Activated T-helper 1 cell treated with Interleukin-2 at 50 U/mL for 16 hours (primary cell): ENCODE results near the gene AQP1.

ENCODE experiments used
- DNase-seq: peaks from one replicate; pipeline ENCODE4 v3.0.0-alpha.2; 2020; ENCODE audit warnings: low read depth

Gene AQP1

DNA sequence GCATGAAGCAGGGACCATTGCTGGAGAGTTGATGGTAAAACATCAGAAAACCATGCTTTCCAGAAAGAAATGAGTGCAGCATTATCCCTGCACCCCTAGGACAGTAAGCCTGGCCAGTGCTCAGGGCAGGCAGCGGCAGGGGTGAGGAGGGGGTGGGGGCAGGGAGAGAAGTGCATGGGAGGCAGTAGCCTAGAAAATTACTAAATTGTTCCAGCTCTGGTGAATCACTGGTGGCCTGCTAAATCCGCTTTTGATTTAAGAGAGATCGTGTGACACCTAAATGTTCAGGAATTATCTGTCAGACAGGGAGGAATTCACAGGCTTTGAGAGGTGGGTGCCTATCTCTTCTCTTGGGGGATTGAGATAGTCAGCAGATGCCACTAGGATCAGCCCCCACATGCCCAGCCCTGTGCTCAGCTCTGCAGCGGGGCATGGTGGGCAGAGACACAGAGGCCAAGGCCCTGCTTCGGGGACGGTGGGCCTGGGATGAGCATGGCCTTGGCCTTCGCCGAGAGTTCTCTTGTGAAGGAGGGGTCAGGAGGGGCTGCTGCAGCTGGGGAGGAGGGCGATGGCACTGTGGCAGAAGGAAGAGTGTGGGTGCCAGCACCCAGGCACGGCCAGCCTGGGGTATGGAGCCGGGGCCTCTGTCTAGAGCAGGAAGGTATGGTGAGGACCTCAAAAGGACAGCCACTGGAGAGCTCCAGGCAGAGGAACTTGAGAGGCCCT lies 5.0 kb upstream of the AQP1 start:
- no peak for DNase-seq

DNA sequence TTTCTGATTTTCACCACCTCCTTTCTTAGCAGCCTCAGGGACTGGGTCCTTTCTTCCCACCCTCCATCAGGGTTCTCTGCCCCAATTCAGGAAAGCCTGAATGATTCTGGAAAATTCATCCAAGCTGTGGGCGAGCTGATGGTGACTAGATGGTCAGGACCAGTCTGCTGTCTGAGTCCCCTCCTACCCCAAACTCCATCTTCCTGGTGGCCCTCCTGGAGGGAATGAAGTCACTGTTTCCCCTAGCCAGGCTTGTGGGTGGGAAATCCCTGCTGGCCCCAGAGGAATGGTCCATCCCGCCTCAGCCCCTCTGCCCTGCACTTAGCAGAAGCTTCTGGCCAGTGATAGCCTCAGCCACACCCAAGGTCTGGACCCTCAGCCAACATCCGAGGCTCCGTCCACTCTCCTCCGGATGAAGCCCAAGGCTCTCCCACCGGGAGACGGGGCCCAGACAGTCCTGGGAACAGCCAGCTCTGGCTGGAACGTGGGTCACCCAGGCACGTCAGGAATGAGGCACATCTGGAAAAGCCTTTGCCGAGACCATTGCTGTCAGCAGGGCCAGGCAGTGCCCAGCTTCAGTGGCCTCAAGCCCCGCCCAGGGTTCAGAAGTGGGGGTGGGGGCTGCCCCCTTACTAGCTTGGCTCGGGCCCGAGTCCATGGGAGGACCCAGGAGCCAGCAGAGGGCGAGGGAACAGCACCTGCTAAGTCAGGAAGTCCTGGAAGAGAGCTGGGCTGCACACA lies 4.0 kb upstream of the AQP1 start:
- DNase-seq: no peak

DNA sequence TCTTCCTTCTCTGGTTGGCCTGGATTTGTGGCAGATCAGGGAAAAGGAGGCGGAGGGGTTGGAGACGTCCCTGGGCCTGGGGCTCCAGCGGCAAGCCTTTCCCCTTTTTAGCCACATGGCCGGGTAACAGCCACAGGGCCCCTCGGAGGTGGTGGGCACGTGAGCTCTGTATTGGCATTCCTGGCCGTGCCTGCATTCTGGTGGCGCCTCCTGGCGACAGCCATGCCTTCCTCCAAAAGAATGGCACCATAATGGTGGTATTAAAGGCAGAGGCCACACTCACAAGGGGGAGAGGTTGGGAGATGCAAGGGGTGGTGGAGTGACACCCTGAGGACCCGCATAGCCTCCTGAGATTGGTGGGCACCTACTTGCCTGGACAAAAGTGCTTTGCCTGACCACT lies 3.0 kb upstream of the AQP1 start:
- no peak for DNase-seq

DNA sequence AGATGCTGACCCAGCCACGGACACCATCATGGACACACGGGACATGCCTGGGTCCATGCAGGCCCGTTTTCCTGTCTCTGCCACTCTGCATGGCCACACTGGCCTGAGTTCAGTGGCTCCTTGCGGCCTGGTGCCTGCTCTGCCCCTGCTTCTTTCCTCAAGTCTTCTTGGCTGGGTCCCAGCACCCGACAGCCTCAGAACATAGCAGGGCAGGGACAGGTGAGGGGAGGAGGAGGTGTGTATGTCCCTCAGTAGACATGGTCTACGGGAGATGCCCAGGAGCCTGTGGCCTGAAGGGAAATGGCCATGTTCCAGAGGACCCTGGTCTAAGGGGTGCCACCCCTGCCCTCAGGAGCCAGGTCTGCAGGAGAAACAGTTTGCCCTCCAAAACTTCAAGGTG lies 2.2 kb upstream of the AQP1 start:
- no peak for DNase-seq

DNA sequence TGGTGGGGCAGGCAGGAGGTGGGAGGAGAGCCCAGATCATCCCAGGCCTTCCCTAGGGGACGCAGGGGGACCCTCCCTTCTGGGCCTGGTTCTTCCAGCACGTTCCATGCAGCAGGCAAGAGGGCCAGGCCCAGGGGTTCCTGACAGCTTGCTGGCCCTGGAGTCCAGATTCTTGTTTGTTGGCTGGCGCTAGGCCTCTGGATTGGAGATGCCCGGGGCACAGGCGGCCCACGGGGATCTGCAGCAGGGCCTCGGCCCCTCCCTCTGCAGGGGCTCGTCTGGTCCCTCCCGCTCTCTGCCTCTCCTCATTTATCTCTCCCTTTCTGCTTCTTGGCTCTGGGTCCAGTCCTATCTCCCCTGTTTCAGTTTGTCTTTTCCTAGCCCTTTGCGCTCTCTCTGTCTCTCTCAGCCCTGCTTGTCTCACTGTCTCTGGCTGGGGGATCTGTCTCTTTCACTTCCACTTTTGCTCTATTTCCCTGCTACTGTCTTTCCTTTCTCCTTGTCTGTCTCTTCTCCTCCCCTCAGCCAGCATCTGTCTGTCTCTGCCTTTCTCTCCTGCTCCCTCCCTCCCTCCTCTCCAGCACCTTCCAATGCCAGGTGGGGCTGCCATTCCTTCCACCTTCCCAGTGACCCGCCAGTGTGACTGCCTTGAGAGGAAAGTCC lies 1.1 kb upstream of the AQP1 start:
- no peak for DNase-seq

DNA sequence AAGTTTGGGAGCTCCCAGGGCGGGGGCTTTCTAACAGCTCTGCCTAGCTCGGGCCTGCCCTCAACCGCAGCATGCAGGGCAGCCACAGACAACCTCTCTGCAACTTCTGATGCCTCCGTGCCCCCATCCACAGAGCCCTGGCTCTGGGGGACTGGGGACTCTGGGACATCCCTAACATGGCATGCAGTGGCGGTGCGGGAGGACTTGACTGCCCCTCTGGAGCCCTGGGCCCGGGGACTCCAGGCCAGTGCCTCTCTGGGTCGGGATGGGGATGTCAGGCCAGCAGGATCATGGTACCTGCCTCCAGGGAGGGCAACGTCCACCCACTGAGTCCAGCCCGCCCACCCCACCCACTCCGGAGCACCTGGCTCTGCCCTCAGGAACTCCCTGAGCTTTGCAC lies 520 bp upstream of the AQP1 start:
- DNase-seq: no peak

DNA sequence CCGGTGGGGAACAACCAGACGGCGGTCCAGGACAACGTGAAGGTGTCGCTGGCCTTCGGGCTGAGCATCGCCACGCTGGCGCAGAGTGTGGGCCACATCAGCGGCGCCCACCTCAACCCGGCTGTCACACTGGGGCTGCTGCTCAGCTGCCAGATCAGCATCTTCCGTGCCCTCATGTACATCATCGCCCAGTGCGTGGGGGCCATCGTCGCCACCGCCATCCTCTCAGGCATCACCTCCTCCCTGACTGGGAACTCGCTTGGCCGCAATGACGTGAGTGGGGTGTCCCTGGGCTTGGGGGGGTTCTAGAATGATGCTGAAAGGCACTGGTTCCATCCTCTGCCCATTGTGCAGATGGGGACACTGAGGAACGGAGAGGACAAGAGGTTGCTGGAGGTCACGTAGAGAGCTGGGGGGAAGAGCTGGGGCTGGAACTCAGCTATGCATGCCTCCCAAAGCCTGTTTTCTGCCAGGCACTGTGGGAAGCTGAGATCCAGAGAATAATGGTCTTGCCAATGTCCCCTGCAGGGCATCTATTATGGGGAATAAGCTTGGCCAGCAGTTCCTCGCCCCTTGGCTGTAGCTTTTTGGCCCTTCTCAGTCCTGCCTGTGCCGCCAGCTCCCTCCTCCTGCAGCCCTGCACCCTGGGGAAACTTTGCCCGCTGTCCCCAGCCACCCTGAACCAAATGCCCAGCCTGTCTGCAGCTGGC lies 523 bp downstream of the AQP1 start:
- no peak for DNase-seq

DNA sequence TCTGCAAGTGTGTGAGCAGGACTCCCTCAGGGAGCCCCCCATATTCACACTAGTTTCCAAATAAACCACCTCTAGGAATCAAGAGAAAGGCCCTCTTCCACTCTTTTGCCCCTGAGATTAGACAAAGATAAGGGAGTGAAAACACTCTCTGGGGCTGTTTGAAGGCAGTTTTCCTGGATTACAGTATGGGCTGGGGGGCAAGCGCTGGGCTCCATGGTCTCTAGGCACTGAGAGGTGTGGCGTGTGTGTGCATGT lies 1.0 kb downstream of the AQP1 start:
- DNase-seq: no peak

DNA sequence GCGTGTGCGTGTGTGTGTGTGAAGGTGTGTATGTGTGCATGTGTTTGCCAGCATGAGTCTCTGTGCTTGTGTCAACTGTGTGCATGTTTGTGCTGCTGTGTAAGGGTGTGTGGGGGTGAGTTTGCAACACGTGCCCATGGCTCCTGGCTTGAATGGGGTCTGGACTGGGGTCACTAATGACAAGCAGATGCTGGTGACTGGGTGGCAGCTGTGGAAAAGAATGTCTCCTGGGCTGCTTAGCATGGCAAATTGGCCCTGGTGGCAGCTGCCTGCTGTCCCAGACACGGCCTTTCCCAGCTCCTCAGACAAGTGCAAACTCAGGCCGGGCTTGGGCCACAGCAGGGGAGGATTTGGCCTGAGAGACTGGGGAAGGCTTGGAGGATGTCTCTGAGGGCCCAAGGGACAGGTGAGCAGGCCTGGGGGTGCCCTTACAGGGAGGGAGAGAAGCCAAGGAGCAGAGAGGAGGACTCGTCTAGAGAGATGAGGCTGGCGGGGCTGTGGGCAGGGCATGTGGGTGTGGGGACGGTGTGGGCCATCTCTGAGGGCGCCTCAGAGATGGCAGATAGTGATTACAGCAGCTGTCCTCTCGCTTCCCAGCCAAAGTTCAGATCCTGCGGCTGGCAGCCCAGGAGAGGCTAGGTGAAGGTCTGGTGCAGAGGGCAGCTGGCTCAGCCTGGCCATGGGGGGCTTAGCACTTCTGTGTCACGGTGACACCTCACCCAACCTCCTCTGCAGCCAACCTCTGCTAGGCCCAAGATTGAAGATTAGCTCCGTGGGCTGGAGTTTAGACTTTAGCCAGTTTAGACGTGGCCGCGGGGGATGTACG lies 1.5 kb downstream of the AQP1 start:
- DNase-seq: no peak

DNA sequence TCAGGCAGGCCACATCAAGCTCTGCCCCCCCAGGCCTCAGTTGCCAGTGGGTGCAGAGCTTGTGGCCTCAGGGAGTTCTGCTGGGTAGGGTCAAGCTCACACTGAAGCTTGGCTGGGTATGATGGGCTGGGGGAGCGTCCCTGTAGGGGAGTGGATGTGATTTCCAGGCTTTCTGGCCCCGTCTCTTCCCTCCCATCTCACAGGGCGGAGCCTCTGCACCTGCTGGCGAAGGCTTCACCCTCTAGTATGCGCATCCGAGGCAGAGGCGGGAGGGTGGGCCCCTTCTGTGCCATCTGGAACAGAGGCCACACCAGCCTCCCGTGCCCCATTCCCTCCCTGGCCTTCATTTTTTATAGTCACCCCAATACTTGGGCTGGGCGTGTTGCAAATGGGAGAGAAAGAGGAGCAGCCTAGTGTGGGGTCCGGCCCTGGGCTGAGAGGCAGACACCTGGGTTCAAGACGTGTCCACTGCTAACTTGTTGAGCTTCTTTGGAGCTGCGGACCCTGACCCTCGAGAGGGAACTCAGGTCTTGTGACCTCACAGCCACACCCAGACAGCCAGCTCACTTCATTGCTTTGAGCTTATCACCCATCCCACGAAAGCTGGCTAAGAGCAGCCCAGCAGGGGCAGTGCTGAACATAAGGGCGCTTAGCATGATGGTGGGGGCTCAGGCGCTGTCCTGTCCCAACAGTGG lies 2.3 kb downstream of the AQP1 start:
- DNase-seq: no peak

DNA sequence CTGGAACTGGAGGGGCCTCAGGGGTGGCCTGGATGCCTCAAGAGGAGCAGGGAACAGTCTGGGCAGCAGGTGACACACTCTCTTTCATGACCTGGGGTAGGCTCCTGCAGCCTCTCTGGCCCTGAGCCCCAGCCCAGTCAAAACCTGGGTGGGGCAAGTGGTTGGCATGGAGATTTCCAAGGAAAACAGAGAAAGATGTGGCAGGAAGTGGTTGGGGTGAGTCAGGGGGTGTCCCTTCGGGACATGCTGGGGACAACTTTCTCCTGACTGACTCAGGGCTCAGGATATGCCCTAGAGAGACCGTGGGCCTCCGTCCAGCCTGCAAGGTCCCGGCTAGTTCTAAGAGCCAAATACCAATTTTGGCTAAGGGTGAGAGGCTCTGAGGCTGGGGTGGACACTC lies 2.9 kb downstream of the AQP1 start:
- no peak for DNase-seq

DNA sequence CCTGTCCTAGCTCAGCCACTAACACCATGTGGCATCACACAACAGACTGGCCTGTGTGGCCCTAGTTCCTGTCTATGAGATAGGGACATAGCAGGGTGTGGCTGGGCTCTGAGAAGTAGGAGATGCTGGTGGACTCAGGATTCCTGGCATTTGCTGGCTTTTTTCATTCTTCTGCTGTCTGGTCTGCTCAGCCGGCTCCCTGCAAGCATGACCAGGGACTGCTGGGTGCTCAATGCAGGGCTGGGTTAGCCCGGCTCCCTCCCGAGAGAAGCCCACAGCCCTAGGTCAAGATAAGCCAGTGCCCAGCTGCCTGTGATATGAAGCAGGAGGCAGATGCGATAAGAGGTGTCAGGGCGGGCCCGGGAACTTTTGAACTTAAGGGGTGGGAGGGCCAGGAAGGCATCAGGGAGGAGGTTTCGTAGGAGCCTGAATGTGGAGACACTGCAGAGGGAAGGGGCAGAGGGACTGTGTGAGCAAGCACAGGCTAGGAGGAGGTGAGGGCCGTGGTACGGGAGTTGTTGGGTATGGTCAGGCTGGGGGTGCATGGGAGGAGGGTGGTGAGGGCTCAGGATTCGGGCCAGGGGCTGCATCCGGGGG lies 3.5 kb downstream of the AQP1 start:
- no peak for DNase-seq

DNA sequence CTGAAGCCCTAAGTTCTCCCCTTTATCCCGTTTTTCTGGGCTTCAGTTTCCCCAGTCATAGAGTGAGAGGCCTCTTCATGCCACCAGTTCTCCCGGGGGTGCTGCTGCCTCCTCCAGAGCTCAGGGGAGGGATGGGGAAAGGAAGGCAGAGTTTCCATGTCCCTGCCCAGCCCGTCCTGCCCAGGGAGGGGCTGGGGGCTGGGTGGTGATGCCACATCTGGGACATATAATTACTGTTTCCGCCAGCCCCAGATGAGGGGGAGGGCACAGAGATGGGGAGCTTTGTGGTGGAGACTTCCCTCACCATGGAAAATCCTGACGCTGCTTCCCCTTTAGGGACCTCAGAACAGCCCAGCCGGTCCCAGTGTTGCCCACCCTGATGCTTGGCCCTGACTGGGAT lies 4.1 kb downstream of the AQP1 start:
- DNase-seq: no peak

DNA sequence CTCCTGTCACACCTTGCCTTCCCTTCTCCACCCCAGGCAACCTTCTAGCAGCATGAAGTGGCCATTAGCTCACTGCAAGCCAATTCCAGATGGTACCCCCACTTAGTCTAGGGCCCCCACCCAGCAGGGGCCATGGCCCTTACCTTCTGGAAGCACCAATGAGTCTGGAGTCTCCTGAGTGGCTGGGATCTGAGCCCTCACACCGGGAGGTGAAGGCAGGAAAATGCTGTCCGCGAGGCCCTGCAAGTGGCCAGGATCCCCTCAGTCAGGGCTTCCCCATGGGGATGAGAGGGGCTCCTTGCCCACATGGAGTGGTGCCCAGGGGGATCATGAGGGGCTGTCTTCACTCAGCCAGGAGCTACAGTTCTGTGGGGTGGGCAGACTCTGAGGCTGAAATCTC lies 4.6 kb downstream of the AQP1 start:
- DNase-seq: no peak

DNA sequence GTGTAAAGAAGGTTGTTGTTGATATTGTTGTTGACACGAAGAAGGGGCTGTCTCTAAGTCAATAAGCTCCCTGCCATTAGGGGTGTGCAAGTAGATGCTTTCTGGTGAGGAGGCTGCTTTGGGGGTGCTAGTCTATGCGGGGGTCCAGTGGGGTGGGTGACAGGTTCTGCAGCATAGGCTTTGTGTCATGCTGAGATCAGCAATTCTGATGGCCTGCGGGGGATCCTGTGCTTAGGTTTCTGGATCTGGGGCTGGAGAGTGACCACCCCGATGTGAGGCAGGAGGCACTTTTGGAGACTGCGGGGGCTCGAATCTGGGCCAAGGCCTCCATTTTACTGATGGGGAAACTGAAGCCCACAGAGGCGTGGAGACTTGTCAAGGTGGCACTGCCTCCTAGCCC lies 5.1 kb downstream of the AQP1 start:
- no peak for DNase-seq

DNA sequence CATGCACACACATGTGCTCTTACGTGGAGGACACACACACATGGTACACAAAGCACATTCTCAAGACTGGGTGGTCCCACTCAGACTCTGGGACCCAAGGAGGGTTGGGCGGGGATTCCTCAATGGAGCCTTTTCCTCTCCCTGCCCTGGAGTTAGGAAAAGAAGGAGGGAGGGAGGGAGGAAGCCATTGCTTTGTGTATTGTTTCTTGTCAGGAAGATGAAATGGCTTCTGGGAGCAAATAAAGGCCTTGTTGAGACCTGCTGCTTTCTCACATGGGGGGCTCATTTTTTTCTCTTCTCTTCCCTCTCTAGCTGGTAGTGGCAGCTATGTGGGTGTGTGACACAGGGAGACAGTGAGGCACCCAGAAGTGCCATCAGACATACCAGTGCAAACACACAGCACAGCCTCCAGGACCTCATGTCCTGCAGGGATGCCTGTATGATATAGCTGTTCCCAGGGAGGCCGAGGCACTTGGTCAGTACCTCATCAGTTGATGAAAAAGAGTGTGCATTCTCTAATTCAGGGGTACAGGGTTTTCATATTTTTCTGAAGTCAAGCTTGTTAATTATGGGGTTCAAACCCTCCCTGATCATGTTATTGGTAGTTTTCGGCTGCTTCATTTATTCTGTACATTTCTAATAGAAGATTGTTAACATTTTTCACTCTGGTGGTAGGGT lies 5.7 kb downstream of the AQP1 start:
- no peak for DNase-seq

DNA sequence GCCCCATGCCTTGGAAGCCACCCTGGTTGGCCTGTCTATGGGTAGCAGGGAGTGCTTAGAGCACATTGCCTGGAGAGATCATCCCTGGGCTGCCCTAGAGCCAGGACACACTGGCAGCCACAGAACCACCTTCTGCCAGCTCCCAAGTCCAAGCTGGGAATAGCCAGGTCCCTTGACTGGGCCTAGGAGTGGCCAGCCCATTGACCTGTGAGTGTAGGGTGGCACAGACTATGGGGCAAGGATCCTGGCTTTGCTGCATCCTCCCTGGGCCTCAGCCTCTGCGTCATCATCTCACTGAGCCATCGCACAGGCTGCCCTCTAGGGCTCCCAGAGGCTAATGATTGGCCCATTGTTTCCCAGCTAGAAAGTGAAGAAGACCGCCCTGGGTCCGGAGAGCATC lies 7.0 kb downstream of the AQP1 start:
- DNase-seq: no peak

DNA sequence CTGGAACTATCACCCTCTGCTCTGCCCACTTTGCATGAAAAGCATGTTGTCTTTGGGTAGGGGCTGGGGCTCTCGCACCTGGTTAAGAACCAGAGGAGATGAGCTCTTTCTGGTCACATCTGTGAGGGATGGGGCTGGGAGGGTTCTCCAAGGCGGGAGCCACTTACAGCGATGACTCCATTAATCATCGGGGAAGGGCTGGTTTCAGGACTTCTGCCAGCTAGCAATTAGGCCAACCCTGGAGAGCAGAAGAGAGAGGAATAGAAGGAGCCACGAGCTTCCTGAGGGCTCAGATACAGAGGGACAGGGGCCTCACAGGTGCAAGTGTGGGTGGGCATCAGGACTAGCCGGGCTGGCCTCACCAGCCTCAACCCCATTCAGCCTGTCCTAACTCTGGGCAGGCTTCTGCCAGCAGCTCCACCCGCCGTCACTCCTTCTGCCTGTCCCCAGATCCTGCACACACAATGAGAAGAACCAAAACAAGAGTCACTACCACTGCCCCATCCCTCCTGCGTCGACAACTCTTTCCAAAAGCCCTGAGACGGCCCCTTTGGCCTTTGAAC lies 8.4 kb downstream of the AQP1 start:
- no peak for DNase-seq

DNA sequence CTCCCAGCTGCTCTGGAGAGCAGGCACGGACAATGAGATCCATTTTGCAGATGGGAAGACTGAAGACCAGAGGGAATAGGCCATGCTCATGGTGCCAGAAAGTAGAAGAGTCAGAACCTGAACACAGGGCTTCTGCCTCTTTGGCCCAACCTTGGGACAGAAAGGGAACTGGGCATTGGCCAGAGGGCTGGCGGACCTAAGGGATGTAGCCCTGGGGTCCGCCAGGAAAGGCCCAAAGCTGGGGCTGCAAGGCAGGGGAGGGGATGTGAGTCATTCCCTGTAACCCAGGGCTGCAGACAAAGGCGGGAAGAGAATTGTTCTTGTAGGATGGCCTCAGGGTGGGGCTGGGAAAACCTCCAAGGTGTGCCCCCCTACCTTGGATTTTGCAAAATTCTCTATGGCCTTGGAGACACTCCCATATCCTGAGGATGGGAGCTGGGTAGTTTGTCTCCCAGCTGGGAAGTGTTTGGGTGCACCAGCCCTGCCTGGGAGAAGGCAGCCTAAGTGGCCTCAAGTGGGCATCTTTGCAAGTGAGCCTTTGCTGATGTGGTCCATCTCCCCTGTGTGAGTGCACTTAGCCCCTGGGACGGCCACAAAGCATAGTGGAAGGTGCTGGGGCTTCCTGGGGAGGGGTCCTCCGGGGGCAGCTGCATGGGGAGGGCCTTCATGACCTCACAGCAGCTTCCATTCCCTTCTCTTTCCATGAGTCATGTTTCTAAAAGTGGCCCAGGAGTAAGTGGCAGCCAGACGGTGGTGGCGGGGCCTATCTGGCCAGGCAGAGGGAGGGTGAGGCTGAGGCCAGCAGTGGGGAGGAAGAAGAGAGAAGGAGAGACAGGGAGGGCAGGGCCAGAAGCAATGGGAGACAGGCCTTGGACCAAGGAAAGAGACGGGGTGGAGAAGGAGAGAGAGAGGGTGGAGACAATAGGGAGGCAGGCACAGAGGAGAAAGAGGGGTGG lies 9.2 kb downstream of the AQP1 start:
- no peak for DNase-seq
